ENCODE data around the gene KRT17. TPM values are rescaled to one million over a fixed set of nuclear protein-coding genes. Genes with fewer than 3 reads are reported as not detected.
"Not testable (repeated sequence)": the region's sequence is repeated elsewhere in the genome, so short reads cannot be mapped to it uniquely, and the experiment has no call there.

KRT17 gene
- total RNA-seq, 1 experiment from 2014 or later, result 472 TPM

DNA sequence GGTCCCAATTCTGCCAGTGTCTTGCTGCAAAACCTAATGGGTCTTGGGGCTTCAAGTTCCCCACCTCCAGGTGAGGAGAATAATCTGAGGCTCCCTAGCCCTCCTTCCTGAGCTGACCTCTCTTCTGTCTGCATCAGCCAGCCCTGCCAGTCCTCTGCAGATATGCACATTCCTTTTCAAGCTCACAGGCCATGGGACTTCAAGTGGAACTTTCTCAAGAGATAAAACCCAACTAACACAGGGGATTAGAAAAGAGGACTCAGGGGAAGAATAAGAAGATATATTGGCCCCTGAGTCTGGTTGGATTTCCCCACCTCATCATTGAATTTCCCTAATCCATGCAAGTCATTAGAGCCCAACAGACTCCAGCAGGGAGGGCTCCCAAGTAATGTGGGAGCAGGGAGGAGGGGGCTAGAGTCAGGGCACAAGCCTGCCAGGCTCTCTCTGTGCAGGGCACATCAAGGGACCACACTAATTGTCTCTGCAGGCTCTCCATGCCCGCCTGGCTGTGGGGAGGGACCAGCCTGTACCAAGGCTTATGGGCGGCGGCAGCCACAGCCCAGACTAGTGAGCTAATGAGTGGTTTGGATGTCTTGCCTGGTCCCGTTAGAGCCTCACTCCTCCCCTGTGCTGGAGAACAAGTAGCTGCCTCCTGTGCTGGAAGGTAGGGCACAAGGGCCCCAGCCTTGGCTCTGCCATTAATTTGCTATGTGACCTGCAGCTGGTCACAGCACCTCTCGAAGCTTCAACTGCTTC is 38.9 kb downstream of the KRT17 start:
- CTCF ChIA-PET, result interaction anchor here (0.6 to 2.4 kb wide), 7 partner anchors 7 to 77 kb away, joined by 4 to 10 read pairs (median 6); no protein-coding TSS in a partner anchor
- H3K36me3 Mint-ChIP-seq (ENCODE audit: insufficient read depth, unreplicated experiment), result peaks cover 4% of the 10 kb centered on the region
- H3K4me3 Mint-ChIP-seq (ENCODE audit: low read depth, unreplicated experiment), result no peak overlapping the region
- TF ChIP-seq, protein P1, sequence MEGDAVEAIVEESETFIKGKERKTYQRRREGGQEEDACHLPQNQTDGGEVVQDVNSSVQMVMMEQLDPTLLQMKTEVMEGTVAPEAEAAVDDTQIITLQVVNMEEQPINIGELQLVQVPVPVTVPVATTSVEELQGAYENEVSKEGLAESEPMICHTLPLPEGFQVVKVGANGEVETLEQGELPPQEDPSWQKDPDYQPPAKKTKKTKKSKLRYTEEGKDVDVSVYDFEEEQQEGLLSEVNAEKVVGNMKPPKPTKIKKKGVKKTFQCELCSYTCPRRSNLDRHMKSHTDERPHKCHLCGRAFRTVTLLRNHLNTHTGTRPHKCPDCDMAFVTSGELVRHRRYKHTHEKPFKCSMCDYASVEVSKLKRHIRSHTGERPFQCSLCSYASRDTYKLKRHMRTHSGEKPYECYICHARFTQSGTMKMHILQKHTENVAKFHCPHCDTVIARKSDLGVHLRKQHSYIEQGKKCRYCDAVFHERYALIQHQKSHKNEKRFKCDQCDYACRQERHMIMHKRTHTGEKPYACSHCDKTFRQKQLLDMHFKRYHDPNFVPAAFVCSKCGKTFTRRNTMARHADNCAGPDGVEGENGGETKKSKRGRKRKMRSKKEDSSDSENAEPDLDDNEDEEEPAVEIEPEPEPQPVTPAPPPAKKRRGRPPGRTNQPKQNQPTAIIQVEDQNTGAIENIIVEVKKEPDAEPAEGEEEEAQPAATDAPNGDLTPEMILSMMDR (IDR thresholded peaks at IDR 0.05; ENCODE audit: unreplicated experiment), result no peak
- no peak overlapping the region for H3K27ac Mint-ChIP-seq (ENCODE audit: unreplicated experiment)
- no peak for DNase-seq
- no TSS peak for BruUV-seq (replicated peaks)
- intact Hi-C loops (cut with micrococcal nuclease; ENCODE audit: unreplicated experiment), result no loop called here
- H3K27me3 Mint-ChIP-seq (ENCODE audit: unreplicated experiment), result peaks cover 15% of the 10 kb centered on the region
- peaks cover 27% of the 10 kb centered on the region for H3K4me1 Mint-ChIP-seq (ENCODE audit: low read depth, unreplicated experiment)
- H3K9me3 Mint-ChIP-seq (ENCODE audit: low read depth, unreplicated experiment), result no peaks in the 10 kb centered on the region

DNA sequence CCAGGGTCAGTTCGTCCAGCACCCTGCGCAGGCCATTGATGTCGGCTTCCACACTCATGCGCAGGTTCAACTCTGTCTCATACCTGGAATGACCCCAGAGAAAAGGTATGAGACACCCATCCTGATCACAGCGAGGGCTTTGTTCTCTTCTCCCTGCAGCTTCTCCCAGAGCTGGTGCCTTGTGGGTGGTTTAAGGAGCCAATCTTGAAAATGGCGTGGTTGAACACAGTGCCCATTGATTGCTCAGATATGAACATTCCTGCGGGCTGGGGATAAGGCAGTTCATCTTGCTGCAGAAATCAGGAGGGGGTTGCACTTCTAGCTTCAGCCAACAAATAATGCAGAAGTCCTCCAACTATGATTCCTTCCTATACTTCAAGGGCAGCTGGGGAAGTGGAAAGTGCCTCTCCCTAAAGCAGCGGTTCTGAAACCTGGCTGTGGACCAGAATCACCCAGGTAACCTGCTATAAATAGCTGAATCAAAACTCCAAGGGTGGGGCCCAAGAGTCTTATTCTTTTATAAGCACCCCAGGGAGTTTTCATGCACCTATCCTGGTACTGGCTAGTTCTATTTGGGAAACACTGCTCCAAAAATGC is 39.9 kb downstream of the KRT17 start:
- not testable (repeated sequence) for H3K4me3 Mint-ChIP-seq (ENCODE audit: low read depth, unreplicated experiment); H3K9me3 Mint-ChIP-seq (ENCODE audit: low read depth, unreplicated experiment); H3K27me3 Mint-ChIP-seq (ENCODE audit: unreplicated experiment); BruUV-seq (replicated peaks); H3K36me3 Mint-ChIP-seq (ENCODE audit: insufficient read depth, unreplicated experiment)
- DNase-seq, result peak; percentile 74
- Mint-ChIP-seq H3K4me1 (ENCODE audit: low read depth, unreplicated experiment) (peaks cover 27% of the 10 kb centered on the region), H3K27ac (ENCODE audit: unreplicated experiment) (peak overlapping the region; percentile 40)
- CTCF ChIA-PET, result interaction anchor here (0.8 to 2.4 kb wide), 9 partner anchors 8 to 78 kb away, joined by 4 to 10 read pairs (median 4); partner anchors contain the start of gene KRT17
- intact Hi-C loops (cut with micrococcal nuclease; ENCODE audit: unreplicated experiment), result loop anchor here (5.0 kb wide), 1 partner anchor 63 kb away; no protein-coding TSS in a partner anchor

DNA sequence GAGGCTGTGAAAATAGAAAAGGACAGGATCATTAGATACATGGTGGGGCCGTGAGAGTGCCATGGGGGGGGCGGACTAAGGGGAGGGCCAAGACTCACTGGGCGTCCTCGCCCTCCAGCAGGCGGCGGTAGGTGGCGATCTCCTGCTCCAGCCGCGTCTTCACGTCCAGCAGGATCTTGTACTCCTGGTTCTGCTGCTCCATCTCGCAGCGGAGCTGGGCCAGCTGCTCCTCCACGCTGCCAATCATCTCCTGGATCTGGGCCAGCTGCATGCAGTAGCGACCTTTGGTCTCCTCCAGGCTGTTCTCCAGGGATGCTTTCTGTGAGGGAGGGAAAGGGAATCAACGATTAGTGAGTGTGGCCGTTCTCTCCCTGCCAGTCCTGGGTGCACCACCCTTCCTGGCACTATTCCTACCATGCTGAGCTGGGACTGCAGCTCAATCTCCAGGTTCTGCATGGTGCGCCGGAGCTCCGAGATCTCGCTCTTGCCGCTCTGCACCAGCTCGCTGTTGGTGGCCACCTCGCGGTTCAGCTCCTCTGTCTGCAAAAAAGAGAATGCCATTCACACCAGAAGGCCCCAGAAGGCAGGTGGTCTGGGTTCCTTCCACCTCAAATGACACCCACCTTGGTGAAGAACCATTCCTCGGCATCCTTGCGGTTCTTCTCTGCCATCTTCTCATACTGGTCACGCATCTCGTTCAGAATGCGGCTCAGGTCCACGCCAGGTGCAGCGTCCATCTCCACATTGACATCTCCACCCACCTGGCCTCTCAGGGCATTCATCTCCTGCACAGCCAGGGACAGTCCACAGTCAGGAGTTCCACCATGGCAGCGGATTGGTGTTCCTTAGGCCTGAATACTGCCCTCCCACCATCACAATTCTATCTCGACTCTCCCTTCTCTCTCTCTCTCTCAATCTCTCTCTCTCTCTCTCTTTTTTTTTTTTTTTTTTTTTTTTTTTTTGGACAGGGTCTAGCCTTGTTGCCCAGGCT is 40.9 kb downstream of the KRT17 start:
- TF ChIP-seq, protein P1 (IDR thresholded peaks at IDR 0.05; ENCODE audit: unreplicated experiment), result no peak
- DNase-seq, result peak; percentile 36
- Mint-ChIP-seq H3K36me3 (ENCODE audit: insufficient read depth, unreplicated experiment) (peaks cover 4% of the 10 kb centered on the region), H3K4me3 (ENCODE audit: low read depth, unreplicated experiment) (no peak overlapping the region), H3K27me3 (ENCODE audit: unreplicated experiment) (no peaks in the 10 kb centered on the region), H3K4me1 (ENCODE audit: low read depth, unreplicated experiment) (peaks cover 35% of the 10 kb centered on the region), H3K27ac (ENCODE audit: unreplicated experiment) (peak overlapping the region; percentile 40), H3K9me3 (ENCODE audit: low read depth, unreplicated experiment) (no peaks in the 10 kb centered on the region)
- BruUV-seq (replicated peaks), result TSS peak; percentile 19
- intact Hi-C loops (cut with micrococcal nuclease; ENCODE audit: unreplicated experiment), result loop anchor here (5.0 kb wide), 1 partner anchor 64 kb away; no protein-coding TSS in a partner anchor
- CTCF ChIA-PET, result interaction anchor here (0.9 to 3.3 kb wide), 11 partner anchors 9 to 82 kb away, joined by 3 to 13 read pairs (median 4); no protein-coding TSS in a partner anchor

DNA sequence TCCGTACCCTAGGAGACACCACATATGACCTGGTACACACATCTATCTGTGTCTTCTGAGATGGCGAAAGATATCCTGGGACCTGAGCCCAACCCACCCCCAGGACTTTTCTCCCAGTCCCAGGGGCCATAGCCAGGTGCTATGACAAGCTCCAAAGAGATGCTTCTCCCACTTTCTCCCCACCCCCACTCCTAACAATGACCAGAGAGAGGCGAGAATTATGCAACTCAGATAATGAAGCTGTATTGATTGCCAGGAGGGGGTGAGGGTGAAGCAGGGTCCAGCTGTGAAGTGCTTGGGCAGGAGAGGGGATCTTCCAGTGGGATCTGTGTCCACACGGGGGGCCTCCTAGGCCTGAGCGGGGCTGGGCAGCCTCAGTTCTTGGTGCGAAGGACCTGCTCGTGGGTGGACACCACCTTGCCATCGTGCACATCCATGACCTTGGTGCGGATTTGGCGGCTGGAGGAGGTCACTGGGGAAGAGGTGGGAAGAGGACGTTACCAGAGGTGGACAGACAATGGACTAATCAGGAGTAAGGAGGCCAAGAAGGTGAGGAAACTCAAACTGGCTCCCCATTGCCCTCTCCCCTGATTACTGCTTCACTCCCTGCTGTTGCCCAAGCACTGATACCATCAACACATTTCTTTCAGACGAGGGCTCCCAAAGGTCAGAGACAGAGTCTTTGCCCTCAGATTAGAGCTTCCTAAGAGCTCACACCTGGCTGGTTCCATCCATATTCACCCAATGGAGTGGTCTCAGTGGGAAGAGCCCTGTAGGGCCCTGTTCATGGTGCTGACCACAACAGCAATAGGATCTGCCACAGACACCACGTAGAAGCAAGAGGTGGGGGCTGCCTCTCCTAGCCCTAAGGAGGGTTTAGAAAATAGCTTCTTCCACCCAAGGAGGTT is 42.1 kb downstream of the KRT17 start:
- H3K27ac Mint-ChIP-seq (ENCODE audit: unreplicated experiment); BruUV-seq (replicated peaks); DNase-seq; H3K27me3 Mint-ChIP-seq (ENCODE audit: unreplicated experiment); H3K4me3 Mint-ChIP-seq (ENCODE audit: low read depth, unreplicated experiment); H3K36me3 Mint-ChIP-seq (ENCODE audit: insufficient read depth, unreplicated experiment); H3K9me3 Mint-ChIP-seq (ENCODE audit: low read depth, unreplicated experiment): not testable (repeated sequence)
- intact Hi-C loops (cut with micrococcal nuclease; ENCODE audit: unreplicated experiment), result loop anchor here (5.0 kb wide), 1 partner anchor 65 kb away; no protein-coding TSS in a partner anchor
- H3K4me1 Mint-ChIP-seq (ENCODE audit: low read depth, unreplicated experiment), result peaks cover 38% of the 10 kb centered on the region
- CTCF ChIA-PET, result interaction anchor here (0.9 to 3.3 kb wide), 7 partner anchors 28 to 83 kb away, joined by 3 to 13 read pairs (median 5); partner anchors contain the start of gene KRT17
